C4-2B (cell line): Measurements from ENCODE around the gene PLK2.

ENCODE experiments used
- ZFX ChIP-seq: fragments of 450-650 bp; IDR thresholded peaks from 2 replicates; pipeline ENCODE4 v1.6.1; 2017
- TF ChIP-seq, protein P1 (sequence below): fragments of 450-650 bp; conservative IDR thresholded peaks from 2 replicates; pipeline ENCODE4 v1.5.1; 2017; ENCODE audit warnings: mild to moderate bottlenecking

DNA sequence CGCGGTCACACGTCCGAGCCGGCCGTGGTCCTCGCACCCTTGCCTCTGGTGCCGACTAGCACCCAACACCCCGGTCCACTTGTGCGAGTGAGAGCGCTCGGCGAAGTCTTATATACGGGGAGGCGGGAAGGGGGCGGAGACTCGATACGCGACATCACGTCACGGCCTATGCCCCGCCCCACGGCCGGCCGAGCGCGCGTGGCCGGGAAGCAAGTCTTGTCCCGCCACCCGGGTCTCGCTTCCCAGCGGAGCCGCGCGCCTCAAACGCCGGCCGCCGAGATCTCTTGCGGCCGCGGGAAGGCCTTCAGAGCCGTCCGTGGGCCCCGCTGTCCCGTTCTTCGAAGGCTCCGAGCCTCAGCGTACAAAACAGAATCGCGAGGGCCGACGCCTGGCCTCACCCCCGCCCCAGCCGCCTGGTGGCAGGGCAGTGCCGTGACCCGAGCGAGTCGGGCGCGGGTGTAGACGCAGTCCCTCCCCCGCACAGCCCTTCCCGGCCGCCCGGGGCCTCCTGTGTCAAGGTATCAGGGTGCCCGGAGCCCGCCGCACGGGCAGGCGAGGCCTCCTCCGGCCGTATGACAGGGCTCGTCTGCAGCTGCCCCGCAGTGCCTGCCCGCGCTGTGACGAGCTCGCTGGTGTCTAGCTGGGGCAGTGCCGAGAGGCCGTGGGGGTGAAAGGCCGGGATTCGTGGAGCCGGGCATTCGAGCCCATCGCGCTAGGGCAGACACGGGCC is at the start of gene PLK2:
- TF ChIP-seq, protein P1, sequence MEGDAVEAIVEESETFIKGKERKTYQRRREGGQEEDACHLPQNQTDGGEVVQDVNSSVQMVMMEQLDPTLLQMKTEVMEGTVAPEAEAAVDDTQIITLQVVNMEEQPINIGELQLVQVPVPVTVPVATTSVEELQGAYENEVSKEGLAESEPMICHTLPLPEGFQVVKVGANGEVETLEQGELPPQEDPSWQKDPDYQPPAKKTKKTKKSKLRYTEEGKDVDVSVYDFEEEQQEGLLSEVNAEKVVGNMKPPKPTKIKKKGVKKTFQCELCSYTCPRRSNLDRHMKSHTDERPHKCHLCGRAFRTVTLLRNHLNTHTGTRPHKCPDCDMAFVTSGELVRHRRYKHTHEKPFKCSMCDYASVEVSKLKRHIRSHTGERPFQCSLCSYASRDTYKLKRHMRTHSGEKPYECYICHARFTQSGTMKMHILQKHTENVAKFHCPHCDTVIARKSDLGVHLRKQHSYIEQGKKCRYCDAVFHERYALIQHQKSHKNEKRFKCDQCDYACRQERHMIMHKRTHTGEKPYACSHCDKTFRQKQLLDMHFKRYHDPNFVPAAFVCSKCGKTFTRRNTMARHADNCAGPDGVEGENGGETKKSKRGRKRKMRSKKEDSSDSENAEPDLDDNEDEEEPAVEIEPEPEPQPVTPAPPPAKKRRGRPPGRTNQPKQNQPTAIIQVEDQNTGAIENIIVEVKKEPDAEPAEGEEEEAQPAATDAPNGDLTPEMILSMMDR = no peak
- peak; percentile 90 for TF ChIP-seq ZFX
